ENCODE data around the gene GALNT17. TPM values are rescaled to one million over a fixed set of nuclear protein-coding genes. Genes with fewer than 3 reads are reported as not detected.

Gene GALNT17
- total RNA-seq, 1 experiment from 2014 or later: not detected

DNA sequence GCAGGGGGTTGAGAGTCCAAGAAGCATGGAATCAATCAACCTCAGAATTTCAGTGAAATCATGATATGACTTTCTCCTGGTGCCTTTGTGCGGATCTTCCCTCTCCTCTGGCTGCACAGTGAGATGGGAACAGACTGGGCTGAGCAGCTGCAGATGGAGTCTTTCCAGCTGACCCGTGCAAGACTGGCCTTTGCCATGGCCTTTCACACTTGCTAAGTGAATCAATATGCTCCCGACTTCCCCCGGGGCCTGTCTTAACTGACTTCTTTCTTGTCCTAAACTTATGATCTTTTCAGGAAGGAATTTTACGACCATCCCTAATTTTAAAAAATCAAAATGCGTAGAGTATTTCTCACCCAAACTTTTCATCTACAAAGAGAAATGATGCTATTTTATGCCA lies 469.9 kb downstream of the GALNT17 start:
- Histone ChIP-seq H3K4me2 (ENCODE audit: low read length) (no peak overlapping the region), H3K9ac (ENCODE audit: low read length) (no peak overlapping the region), H3K9me3 (ENCODE audit: low read length) (peaks cover 8% of the 10 kb centered on the region; the same call in 1 of the 2 replicates), H3F3A (ENCODE audit: low read length, unreplicated experiment) (no peaks in the 10 kb centered on the region), H3K36me3 (ENCODE audit: low read depth, low read length) (no peaks in the 10 kb centered on the region), H3K9me2 (replicated peaks; ENCODE audit: low read length) (no peaks in the 10 kb centered on the region), H2AFZ (ENCODE audit: low read length) (no peak overlapping the region), H3K79me2 (ENCODE audit: low read length) (no peaks in the 10 kb centered on the region), H3K27me3 (ENCODE audit: low read length) (no peaks in the 10 kb centered on the region), H3K27ac (ENCODE audit: low read length) (no peak overlapping the region), H3K4me3 (ENCODE audit: low read length) (no peak overlapping the region), H4K20me1 (ENCODE audit: low read length) (no peaks in the 10 kb centered on the region), H3K4me1 (ENCODE audit: insufficient read depth, low read length) (no peaks in the 10 kb centered on the region)
- POLR2A ChIA-PET (ENCODE audit: unreplicated experiment): no interaction called here
- TF ChIP-seq EZH2 (IDR thresholded peaks at IDR 0.05; ENCODE audit: low read length, unreplicated experiment) (no peak), EZH2phosphoT487 (IDR thresholded peaks at IDR 0.05; ENCODE audit: borderline replicate concordance, low read length) (no peak)
- TF ChIP-seq, protein P1, sequence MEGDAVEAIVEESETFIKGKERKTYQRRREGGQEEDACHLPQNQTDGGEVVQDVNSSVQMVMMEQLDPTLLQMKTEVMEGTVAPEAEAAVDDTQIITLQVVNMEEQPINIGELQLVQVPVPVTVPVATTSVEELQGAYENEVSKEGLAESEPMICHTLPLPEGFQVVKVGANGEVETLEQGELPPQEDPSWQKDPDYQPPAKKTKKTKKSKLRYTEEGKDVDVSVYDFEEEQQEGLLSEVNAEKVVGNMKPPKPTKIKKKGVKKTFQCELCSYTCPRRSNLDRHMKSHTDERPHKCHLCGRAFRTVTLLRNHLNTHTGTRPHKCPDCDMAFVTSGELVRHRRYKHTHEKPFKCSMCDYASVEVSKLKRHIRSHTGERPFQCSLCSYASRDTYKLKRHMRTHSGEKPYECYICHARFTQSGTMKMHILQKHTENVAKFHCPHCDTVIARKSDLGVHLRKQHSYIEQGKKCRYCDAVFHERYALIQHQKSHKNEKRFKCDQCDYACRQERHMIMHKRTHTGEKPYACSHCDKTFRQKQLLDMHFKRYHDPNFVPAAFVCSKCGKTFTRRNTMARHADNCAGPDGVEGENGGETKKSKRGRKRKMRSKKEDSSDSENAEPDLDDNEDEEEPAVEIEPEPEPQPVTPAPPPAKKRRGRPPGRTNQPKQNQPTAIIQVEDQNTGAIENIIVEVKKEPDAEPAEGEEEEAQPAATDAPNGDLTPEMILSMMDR (conservative IDR thresholded peaks at IDR 0.05; ENCODE audit: low read depth, low read length): no peak
- intact Hi-C loops (cut with micrococcal nuclease): no loop called here
- ATAC-seq (no peak), DNase-seq (no peak)
- CTCF ChIA-PET: no interaction called here
- no TSS peak for BruUV-seq (replicated peaks)

DNA sequence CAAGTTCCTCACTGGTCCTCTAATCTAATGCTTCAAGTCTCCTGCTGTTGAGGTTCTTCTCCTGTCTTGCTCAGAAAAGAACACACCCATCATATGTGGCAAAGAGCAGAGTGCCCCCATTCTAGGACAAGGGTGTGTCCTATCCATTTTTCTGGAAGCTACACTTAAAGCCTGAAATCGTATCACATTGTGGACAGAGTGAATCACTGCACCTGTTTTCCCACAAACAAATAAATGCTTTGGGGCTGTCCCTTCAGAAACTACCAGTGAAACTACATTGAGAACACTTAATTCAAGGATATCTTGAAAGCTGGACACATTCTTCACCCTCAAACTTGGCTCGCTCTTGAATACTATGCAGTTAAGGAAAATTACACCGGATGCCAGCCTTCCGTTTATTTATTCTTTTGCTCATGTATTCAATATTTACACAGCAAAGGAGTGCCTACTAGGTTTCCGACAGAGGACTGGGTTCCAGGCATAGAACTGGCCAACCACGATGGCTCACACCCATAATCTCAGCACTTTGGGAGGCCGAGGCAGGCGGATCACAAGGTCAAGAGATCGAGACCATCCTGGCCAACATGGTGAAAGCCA lies 473.0 kb downstream of the GALNT17 start:
- no peak for DNase-seq
- intact Hi-C loops (cut with micrococcal nuclease): no loop called here

DNA sequence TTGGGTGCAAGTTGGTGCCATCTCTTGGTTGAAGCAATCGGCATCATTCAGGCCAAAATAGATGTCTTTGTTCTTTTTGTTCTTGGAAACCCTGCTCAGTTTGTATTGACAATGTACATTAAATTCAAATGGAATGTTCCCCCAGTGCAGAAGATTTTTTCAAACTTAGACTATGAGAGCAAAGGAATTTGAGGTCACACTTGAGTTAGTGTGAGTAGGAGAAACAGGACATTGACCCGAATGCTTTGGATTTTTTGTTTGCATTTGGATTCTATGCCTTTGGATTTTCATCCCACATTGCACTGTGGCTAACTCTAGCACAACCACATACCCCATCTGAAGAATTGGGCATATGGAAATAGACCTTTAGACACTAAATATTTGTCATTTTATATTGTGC lies 480.0 kb downstream of the GALNT17 start:
- Histone ChIP-seq H3K4me2 (ENCODE audit: low read length) (no peak overlapping the region), H4K20me1 (ENCODE audit: low read length) (no peaks in the 10 kb centered on the region), H3K4me3 (ENCODE audit: low read length) (no peak overlapping the region), H3K79me2 (ENCODE audit: low read length) (no peaks in the 10 kb centered on the region), H3K9me2 (replicated peaks; ENCODE audit: low read length) (no peaks in the 10 kb centered on the region), H3K27ac (ENCODE audit: low read length) (no peak overlapping the region), H3K36me3 (ENCODE audit: low read depth, low read length) (no peaks in the 10 kb centered on the region), H3K4me1 (ENCODE audit: insufficient read depth, low read length) (no peaks in the 10 kb centered on the region), H3K27me3 (ENCODE audit: low read length) (no peaks in the 10 kb centered on the region), H2AFZ (ENCODE audit: low read length) (no peak overlapping the region), H3K9me3 (ENCODE audit: low read length) (no peaks in the 10 kb centered on the region), H3F3A (ENCODE audit: low read length, unreplicated experiment) (no peaks in the 10 kb centered on the region), H3K9ac (ENCODE audit: low read length) (no peak overlapping the region)
- DNase-seq (no peak), ATAC-seq (no peak)
- ChIA-PET POLR2A (ENCODE audit: unreplicated experiment) (no interaction called here), CTCF (no interaction called here)
- intact Hi-C loops (cut with micrococcal nuclease): no loop called here
- TF ChIP-seq EZH2 (IDR thresholded peaks at IDR 0.05; ENCODE audit: low read length, unreplicated experiment): no peak
- TF ChIP-seq, protein P1 (conservative IDR thresholded peaks at IDR 0.05; ENCODE audit: low read depth, low read length): no peak
- no TSS peak for BruUV-seq (replicated peaks)

More for the DNA sequence above, 473.0 kb downstream of the GALNT17 start:
- H3K9me3 ChIP-seq (ENCODE audit: low read length): peaks cover 8% of the 10 kb centered on the region; the same call in 1 of the 2 replicates
- no peak overlapping the region for H3K9ac ChIP-seq (ENCODE audit: low read length)
- no peak for TF ChIP-seq EZH2 (IDR thresholded peaks at IDR 0.05; ENCODE audit: low read length, unreplicated experiment)
- TF ChIP-seq, protein P1 (conservative IDR thresholded peaks at IDR 0.05; ENCODE audit: low read depth, low read length): no peak
- TF ChIP-seq EZH2phosphoT487 (IDR thresholded peaks at IDR 0.05; ENCODE audit: borderline replicate concordance, low read length): no peak
- ChIA-PET CTCF (no interaction called here), POLR2A (ENCODE audit: unreplicated experiment) (no interaction called here)
- no peaks in the 10 kb centered on the region for H3K79me2 ChIP-seq (ENCODE audit: low read length)
- no peaks in the 10 kb centered on the region for H3K36me3 ChIP-seq (ENCODE audit: low read depth, low read length)
- no TSS peak for BruUV-seq (replicated peaks)
- H3F3A ChIP-seq (ENCODE audit: low read length, unreplicated experiment): no peaks in the 10 kb centered on the region
- H3K9me2 ChIP-seq (replicated peaks; ENCODE audit: low read length): no peaks in the 10 kb centered on the region
- no peak for ATAC-seq
- H2AFZ ChIP-seq (ENCODE audit: low read length): no peak overlapping the region
- no peaks in the 10 kb centered on the region for H4K20me1 ChIP-seq (ENCODE audit: low read length)
- H3K4me1 ChIP-seq (ENCODE audit: insufficient read depth, low read length): no peaks in the 10 kb centered on the region
- no peak overlapping the region for H3K4me3 ChIP-seq (ENCODE audit: low read length)
- H3K27ac ChIP-seq (ENCODE audit: low read length): no peak overlapping the region
- H3K4me2 ChIP-seq (ENCODE audit: low read length): no peak overlapping the region
- no peaks in the 10 kb centered on the region for H3K27me3 ChIP-seq (ENCODE audit: low read length)
